PFSK-1 (cell line): ENCODE results near the gene NOP53.

ENCODE experiments used
- POLR2AphosphoS5 ChIP-seq: IDR thresholded peaks from 2 replicates; pipeline ENCODE4 v1.6.1; 2012; ENCODE audit warnings: low read depth, mild to moderate bottlenecking, control low read depth, low read length, moderate library complexity
- REST ChIP-seq, 2 experiments: IDR thresholded peaks; 2 replicates each; pipeline versions ENCODE4 v1.6.1 to v1.8.0; 2011 to 2012; ENCODE audit warnings: low read depth in 2 of 2, low read length in 2 of 2, control low read depth in 1 of 2, inconsistent platforms in 1 of 2, mild to moderate bottlenecking in 1 of 2, moderate library complexity in 1 of 2; ENCODE audit not compliant: insufficient read depth in 1 of 2

- no peak for TF ChIP-seq REST (IDR thresholded peaks at IDR 0.05; ENCODE audit: insufficient read depth in 1 of 2, low read depth in 2 of 2, low read length in 2 of 2)
- no peak for TF ChIP-seq POLR2AphosphoS5
Measured at GRCh38 chr19:47778954-47779351, 33.6 kb downstream of the NOP53 start.
